Activated CD8-positive, alpha-beta memory T cell treated with anti-CD3 and anti-CD28 coated beads, Interleukin-2, amount 50 U/mL, for 24 hours (primary cell): ENCODE measurements around the gene PLCD4.

ENCODE experiments used
- DNase-seq: peaks from one replicate; pipeline ENCODE4 v3.0.0-alpha.2; 2020; ENCODE audit errors: extremely low read depth

The PLCD4 gene

DNA sequence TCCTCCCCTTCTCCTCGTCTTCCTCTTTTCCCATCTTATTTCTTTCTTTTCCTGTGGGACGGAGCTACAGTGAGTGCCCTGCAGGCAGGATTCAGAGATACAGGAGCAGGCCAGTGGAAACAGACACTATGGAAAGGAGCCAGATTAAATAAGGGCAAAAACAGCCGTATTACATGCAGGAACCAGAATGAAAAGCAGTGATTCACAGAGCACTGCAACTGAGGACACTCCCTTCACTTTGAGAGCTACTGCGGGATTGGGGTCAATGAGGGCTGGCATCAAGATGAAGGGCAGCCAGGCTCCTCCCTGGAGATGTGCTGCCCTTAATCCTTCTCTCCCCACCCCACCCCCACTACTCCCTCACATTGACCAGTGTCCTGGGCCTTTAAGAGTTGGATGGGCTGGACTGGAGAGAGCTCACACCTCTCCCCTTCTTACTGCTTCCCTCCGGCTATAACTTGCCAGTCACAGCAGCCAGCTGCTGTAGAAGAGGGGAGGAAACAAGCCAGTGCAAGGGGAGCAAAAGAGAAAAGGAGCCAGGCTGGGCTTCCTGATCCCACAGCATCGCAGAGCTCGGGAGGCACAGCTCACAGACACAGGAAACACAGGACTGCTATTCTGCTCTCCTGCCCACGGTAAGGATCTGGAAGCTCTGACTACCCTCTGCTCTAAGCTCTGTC, at the start of gene PLCD4:
PLCD4 (plus strand) TSS at position 464 of the 680 bp plus-strand sequence. CDS start 7,841 bp downstream, outside the sequence.
- DNase-seq = no peak

DNA sequence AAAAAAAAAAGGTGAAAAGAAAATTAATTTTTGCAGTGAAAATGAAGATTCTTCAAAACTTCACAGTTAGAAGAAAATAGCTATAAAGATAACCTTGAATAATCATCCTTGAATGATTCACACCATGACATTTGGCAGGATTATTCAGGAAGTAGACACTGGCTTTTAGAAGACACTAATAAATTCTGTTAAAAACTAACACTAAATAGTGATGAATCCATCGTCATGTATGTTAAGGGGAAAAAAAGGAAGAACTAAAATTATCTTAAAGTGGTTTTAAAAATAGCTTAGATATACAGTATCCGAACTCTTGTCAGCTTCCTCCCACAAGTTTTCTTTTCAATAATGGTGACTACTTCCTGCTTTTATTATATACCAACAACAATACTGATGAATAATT, 49.8 kb upstream of the PLCD4 start:
- no peak for DNase-seq

DNA sequence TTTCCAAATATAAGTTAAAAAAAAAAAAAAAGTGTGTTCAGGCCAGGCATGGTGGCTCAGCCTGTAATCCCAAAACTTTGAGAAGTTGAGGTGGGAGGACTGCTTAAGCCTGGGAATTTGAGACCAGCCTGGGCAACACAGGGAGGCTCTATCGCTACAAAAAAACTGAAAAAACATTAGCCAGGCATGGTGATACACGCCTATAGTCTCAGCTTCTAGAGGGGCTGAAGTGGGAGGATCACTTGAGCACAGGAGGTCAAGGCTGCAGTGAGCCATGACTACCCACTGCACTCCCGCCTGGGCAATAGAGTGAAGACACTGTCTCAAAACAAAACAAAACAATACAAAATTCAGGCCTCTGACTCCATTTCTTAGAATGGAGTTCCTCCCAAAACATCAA, 48.7 kb upstream of the PLCD4 start:
- DNase-seq = no peak

DNA sequence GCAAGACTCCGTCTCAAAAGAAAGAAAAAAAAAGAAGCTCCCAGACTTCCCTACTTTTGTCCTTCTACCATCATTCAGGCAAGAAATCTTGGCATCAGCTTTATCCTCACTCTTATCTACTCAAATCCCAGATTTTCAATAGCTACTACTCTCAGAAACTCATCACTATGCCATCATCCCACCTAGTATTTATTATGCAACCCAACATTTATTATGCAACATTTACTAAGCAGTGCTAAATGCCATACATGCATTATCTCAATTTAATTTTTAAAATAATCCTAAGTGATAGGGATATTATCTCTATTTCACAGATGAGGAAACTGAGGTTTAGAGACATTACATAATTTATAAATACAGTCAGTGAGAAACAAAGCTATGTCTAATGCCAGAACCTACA, 43.6 kb upstream of the PLCD4 start:
- no peak for DNase-seq

DNA sequence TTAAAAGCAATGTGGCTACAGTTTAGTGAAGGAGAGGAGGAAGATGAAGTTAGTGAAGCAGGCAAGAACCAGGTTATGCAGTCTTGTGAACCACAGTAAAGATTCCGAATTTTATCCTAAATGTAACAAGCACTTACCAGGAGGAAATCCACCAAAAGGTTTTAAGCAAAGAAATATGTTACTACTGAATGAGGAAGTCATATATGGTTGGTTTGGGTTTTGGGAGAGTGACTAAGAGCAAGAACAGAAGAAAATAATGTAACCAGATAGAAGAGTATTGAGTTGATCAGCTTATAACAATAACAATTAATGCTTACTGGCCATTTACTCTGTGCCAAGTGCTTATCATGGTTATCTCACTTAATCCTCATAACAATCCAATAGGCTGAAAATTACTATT, 41.4 kb upstream of the PLCD4 start:
- DNase-seq = no peak

DNA sequence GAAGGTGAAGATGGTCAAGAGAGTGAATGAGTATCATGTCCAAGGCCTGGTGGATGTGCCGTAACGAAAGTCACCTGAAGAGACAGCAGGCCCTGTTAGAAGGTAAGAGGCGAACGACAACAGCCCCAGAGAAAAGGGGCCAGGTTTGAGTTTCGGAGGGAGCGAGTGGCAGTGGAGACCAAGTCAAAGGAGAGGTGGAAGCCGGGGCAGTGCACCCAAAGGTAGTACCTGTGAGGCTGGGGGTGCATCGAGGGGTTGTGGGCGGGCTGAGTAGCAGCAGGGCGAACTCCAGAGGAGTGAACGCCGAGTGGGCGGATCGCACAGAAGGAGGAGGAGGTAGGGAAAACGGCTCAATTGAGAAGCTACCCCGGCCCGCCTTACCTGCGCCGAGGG, 39.9 kb upstream of the PLCD4 start:
- DNase-seq = peak; percentile 39

DNA sequence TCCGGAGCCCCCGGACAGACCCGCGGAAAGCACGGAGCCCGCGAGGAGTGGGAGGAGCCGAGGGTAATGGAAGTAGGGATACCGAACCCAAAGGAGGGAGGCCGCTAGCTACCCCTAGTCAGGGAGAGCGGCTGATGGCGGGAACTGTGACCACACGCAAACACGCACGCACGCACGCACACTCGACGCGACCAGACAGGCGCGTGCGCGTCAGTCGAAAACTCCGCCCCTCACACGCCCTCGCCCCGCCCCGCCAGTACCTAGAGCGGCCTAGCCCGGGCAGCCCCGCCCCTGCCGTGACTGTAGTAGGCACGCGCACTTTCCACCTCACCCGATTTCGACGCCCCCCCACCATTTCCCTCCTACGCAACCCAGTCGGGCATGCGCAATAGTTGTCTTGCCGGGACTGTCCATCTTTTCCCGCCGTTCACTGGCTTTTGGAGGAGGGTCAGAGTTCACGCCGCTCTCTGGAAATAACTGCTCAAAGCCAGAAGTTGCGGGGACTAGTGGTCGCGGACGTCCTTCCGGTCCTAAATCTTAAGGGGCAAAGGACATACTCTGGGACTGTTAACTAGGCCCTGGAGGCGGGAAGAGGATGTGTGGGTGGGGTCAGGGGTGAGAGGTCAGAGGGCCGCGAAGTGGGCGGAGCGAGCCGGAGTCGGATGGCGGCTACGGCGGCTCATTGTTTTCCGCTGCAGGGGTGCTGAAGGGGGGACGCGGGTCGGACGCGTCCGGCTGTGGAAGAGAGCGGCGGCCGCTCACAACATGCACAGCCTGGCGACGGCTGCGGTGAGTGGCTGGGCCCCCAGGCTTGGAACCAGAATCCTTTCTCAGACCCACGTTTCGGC, 39.3 kb upstream of the PLCD4 start, which contains the start of the genes CNOT9 and USP37:
CNOT9 (plus strand) TSS at position 650 of the 848 bp plus-strand sequence; CDS start at position 766, 116 bp downstream.
USP37 (minus strand) TSS at position 162 of the 848 bp plus-strand sequence. CDS start 9,698 bp downstream, outside the sequence.
- peak; percentile 100 for DNase-seq

DNA sequence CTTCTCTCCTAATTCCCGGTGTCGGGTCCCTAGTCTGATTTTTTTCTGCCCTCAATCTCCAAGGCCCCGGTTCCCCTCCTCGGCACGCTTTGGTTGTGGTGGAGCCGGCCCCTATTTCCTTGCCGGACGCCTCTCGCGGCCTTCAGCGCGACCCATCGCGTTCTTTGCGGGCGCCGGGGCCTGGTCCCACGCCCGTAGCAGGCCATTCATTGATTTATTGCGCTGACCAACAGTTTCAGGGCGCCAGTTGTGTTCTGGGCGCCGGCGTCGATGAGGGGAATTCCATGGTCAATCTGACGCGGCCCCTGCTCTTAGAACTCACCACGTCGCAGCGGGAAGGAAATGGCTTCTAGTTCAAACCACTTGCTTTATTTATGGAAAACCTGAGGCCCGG, 38.7 kb upstream of the PLCD4 start:
- peak; percentile 26 for DNase-seq

DNA sequence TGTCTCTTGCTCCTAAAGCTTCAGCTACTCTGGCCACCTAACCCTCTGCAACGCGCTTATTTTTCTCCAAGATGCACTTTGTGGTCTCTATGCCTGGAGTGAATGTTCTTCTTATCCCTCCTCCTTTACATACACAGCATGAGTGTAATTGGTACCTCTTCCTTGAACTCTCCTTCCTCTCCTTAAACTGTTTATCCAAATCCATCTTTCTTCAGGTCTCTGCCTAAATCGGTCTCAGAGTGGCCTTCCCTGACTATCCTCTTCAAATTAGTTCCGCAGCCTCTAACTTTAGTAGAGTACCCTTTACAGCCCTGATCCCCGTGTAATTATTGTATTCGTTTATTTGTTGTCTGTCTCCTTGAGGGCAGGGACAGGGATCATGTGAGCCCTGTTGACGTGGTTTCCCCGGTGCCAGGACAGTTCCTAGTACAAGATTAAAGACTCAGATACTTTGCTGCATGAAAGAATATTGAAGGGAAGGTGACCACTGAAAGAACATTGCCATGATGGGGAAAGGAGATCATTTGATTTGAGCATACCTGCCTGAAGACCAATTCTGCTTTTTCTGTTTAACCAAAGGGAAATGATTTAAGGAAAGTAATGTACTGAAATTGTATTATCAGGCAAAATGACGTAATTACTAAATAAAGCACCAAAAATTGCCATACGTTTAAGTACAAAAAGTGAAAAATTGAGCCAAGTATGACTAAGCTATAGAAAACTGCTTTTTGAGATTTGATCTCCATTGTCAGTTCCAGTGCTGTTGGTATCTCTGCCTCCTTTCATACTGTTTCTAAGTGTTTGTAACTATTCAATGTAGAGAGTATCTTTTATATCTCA, 37.8 kb upstream of the PLCD4 start:
- no peak for DNase-seq

DNA sequence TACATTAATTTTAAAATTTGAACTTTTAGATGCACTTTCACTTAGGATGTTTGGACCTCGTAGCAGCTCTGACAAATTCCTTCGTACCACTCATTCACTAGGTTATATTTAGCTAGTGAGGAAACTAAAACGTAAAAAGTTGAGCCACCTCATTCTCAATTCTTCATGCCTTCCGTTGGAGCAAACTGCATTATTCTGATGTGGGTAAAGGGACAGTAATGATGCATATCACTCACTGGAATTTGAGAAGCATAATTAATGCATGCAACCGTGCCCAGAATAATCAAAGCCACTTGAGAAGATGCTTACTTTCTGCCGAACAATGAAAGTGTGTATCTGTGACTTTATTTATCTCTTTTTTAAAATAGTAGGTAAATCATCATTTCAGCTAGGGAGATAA, 36.8 kb upstream of the PLCD4 start:
- DNase-seq = no peak

DNA sequence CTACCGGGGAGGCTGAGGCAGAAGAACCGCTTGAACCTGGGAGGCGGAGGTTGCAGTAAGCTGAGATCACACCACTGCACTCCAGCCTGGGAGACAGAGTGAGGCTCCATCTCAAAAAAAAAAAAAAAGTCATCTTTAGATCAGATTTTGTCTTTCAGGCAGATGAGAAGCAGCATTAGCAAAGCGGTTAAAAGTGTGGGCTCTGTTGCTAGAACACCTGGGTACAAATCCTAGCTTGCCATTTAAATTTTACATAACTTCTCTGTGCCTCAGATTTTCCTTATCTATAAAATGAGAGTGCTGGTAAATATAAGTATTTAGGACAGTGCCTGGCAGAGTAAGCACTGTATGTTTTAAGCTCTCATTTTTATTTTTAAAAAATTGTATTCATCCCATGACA, 30.8 kb upstream of the PLCD4 start:
- no peak for DNase-seq

DNA sequence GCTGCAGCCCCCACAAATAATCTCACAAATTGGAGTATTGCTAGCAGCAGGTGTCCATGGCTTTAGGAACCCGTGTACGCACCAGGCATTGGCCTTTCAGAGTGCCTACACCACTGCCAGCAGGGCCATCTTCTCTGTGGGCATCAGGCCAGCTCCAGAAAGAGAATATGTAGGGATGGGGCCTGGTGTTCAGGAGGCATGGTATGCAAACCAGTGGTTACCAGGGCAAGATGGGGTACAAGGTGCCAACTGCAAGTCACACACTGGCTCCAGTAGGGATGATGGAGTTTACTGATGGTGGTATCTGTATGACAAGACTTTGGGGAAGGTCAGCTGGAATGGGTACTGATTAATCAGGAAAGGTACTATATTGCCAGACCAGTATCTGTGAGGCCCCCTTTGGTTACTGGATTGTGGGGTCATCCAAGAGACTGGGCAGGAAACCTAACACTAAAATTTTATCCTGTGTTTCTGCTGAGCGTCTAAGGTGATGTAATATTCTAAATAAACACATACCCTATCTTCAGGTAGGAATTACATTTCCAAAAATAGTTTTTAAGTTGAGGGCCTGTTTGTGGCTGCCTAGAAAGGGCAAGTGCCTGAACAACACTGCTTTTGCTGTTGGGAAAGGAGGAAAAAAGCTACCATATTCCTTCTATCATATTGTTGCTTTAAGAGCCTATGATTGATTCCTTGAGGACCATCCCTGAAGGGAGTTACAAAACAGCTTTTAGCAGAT, 30.0 kb upstream of the PLCD4 start:
- DNase-seq = no peak

DNA sequence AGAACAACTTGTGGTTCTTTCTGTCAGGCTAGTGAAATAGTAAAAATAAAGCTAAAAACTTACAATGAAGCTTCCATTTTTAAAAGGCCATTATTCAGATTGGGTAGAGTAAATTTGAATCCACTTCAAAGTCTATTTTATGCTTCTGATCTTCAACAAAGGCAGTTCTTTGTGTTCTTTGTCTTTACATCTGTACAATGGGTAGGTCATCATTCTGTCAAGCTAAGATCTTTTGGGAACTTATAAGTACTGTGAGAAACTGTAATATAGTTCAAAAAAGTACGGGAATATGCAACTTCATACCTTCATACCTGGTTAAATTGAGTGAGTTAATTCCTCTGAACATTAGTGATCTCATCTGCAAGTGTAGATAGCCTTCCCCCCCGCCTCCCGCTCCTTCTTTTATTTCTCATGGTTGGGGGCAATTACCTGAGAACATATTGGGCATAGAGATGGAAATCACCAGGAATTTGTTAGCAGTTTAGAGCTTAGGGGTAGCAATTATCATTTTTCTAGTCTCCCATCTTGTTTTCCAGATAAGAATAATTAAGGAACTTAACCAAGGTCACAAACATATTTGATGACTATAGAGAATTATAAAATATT, 29.3 kb upstream of the PLCD4 start:
- DNase-seq = no peak

DNA sequence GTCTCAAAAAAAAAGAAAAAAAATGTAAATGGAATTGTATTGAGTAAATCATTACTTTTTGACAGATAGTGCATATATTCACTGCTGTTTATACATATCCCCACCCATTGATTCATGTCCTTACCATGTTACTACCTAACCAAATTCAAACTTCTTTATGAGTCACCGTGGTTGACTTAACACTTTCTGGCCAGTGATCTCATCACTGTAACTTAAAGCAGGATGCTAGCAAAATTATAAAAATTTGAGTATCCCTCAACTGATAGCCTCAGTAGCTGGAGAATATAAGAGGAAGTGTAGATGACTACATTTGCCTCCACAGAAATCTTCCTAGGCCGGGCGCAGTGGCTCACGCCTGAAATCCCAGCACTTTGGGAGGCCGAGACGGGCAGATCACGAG, 25.6 kb upstream of the PLCD4 start:
- no peak for DNase-seq

DNA sequence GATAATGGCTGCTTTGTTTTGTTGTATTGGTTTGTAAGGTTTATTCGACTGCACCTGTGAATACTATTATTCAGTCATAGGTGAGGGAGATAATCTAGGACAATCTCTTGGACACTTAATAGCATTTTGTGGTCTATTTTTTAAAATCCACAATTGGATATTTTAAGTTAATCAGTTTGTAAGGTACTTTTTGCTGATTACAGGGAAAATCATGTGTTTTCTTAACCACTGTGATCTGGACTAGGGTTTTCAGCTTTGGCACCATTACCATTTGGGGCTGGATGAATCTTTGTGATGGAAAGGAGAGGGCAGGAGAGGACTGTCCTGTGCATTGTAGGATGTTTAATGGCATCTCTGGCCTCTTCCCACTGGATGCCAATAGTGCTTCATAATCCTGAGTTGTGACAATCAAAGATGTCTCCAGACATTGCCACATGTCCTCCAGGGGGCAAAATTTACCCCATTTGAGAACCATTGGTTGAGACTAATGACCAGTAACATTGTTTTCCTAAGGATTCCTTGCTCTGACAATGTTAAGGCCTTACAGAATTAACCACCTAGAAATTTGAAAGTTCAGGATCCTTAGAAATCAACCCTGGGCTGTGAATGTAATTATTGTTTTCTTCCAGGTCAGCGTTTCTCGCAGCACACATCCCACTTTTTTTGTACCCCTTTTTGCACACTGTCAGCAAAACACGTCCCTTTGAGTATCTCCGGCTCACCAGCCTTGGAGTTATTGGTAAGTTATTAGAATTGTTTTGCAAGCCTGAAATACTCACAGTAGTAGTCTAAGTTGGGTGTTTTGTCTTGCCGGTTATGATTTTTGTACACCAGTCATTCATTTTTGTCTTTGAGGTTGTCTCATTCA, 23.5 kb upstream of the PLCD4 start:
- no peak for DNase-seq

DNA sequence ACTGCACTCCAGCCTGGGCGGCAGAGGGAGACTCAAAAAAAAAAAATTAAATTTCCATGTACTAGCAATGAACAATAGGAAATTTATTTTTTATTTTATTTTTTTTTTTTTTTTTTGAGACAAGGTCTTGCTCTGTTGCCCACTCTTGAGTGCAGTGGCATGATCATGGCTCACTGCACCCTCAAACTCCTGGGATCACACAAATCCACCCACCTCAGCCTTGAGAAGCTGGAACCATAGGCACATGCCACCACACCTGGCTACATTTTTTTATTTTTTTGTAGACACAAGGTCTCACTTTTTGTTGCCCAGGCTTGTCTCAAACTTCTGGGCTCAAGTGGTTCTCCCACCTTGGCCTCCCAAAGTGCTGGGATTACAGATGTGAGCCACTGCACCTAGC, 22.2 kb upstream of the PLCD4 start:
- no peak for DNase-seq

DNA sequence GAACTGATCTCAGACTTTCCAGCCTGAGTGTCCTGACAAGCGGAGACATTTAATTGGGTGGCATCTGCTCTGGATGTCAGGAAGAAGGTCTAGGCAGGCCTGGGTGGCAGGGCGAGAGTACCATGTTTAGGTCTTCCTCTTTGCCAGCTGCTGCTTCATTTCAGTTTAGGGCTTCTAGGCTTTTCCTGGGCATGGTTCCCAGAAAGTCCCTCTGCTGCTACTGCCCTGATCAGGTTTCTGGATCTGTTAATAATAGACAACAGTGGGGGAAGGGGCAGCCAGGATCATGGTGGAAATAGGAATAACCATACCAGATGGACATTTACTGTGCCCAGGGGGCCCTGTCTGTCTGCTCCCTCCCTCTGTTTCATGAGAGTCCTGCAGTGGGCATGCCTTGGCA, 2.3 kb upstream of the PLCD4 start:
- DNase-seq = no peak

DNA sequence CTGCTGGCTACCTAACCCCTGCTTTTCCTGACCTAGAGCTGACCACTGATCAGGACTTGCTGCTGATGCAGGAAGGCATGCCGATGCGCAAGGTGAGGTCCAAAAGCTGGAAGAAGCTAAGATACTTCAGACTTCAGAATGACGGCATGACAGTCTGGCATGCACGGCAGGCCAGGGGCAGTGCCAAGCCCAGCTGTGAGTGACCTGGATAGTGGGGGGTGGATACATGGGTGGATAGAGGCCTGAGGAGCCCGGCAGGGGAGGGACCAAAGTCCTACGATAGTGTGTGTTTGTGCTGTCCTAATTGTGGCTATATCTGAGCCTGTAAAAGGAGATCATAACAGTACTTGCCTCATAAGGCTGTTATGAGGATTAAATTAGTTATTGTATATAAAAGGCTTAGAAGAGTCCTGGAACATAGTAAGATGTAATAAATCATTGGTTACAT, 8.2 kb downstream of the PLCD4 start:
- no peak for DNase-seq

DNA sequence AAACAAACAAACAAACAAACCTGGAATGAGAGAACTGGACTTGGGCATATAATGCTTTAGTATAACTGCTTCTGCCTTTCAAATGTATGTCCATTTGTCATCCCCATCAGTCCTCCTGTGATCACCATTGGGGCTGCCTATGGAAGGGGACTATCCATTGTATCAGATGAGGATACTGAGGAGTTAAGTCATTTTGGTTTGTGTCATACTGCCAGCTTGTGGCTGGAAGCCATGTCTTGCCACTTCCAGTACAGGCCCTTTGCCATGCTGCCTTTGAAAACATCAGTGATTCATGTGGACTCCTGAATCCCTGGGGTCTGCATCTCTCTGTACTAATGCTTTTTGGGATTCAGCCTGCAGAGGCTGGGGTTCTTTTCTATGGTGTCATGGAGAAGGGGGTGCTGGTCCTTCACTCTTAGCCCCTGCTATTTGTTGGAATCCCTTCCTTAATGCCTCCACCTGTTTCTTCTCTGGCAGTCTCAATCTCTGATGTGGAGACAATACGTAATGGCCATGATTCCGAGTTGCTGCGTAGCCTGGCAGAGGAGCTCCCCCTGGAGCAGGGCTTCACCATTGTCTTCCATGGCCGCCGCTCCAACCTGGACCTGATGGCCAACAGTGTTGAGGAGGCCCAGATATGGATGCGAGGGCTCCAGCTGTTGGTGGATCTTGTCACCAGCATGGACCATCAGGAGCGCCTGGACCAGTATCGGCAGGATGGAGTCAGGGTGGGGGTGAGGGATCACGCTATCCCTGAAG, 10.6 kb downstream of the PLCD4 start:
- DNase-seq = no peak
